SKM-1 (cell line): ENCODE data around the gene SP110.
"Not testable (repeated sequence)": the region's sequence is repeated elsewhere in the genome, so short reads cannot be mapped to it uniquely, and the experiment has no call there.

Source experiments
- DNase-seq: peaks from one replicate; lab custom pipeline; 2025; ENCODE audit not compliant: unreplicated experiment; lab: John Stamatoyannopoulos, UW

The SP110 gene

GRCh38 chr2:230129343-230129742 is 90.4 kb downstream of the SP110 start:
- no peak for DNase-seq

DNA sequence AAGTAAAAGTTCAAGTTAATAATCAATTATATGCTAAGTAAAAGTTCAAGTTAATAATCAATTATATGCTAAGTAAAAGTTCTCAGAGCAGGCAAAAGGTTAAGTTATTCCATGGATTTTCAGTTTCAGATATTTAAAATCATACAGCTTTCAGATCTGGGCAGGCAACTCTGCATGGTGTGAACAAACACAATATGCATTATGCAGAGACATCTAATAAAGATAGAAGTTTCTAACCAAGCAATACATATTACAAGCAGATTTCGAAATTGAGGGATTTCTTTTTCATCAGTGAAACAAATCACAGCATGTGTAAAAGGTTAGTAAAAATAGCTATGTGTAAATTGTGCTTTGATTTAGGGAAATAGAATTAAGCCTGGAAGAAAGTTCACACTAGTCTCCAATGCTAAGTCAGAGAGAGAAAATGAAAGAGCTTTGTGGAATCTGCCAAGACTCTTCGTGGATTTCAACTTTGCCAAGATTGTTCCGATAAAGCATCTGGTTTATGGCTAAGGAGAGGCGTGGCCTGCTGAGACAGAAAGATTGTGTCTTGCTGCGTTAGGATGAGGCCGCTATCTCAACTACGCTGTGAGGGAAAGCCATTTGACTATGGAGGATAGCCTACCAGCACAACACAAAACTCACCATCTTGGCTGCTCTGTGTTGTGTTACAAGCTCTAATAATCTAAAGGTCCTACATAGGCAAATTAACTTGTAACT is 91.0 kb downstream of the SP110 start:
- DNase-seq, result no peak

DNA sequence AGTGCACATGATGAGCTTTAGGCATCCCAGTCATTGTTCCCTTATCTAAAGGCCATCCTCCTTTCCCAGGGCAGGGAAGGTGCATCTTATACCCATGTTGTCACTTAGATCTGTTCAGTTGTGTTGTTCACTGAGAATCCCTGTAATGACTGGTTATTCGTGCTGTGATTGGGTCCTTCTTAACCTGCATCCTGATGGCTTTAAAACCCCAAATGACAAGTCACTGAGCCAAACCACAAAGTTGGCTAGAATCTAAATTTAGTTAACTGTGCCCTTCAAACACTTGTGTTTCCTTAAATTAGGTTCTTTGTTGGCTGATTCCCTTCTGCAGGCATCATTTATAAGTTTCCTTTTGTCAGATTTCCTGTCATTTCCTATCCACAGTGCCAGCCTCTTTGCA is 92.6 kb downstream of the SP110 start:
- DNase-seq, result no peak

GRCh38 chr2:230124757-230125431 is 94.9 kb downstream of the SP110 start:
- peak; percentile 84 for DNase-seq

DNA sequence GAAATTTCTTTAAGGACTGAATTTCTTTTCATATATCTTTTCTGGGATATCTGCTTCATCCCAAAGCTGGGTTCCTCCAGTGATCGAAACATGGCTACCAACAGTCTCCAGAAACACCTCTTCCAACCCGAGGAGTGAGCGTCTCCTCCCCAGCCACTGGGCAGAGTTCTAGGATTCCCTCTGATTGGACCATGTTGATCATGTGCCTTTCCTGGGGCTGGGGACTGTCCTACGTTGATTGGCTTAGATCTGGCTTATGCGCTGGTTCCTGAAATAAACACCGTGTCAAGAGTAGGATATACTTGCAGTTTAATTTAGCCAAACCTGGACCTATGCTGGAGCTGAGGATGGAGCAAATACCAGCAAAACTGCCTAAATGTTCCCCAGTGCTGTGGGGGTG is 95.5 kb downstream of the SP110 start:
- no peak for DNase-seq

DNA sequence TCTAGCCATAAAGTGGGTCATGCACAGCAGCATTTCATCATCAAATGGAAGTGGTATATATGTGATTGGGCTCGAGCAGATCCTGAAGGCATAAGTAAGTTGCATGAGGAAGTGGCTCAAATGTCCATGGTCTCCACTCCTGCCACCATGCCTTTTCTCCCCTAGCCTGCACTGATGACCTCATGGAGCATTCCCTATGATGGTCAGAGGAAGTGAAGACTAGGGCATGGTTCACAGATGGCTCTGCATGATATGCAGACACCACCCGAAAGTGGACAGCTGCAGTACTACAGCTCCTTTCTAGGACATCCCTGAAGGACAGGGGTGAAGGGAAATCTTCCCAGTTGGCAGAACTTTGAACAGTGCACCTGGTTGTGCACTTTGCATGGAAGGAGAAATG is 99.4 kb downstream of the SP110 start:
- DNase-seq, result not testable (repeated sequence)

DNA sequence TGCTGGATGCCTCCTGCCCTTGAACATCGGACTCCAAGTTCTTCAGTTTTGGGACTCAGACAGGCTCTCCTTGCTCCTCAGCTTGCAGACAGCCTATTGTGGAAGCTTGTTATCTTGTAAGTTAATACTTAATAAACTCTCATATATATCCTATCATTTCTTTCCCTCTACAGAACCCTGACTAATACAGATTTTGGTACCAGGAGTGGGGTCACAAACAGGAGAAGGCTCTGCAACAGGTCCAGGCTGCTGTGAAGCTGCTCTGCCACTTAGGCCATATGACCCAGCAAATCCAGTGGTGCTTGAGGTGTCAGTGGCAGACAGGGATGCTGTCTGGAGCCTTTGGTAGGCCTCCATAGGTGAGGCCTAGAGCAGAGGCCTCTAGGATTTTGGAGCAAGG is 100.0 kb downstream of the SP110 start:
- DNase-seq, result not testable (repeated sequence)
